Activated T-cell treated with anti-CD3 and anti-CD28 coated beads, Interleukin-2, amount 50 U/mL, for 24 hours (primary cell): ENCODE data around the gene HIP1R.
A peak's percentile ranks its signal among the peaks of the same experiment; 100 is the strongest.

ENCODE experiments used
- DNase-seq: peaks from one replicate; pipeline ENCODE4 v3.0.0-alpha.2; 2020
- H3K27ac Mint-ChIP-seq: 2 replicates; pipeline ENCODE4 v1.8.0; 2020; ENCODE audit warnings: mild to moderate bottlenecking, mixed read lengths
- H3K27me3 Mint-ChIP-seq: 2 replicates; pipeline ENCODE4 v1.8.0; 2020; ENCODE audit warnings: mixed read lengths
- H3K36me3 Mint-ChIP-seq: 2 replicates; pipeline ENCODE4 v1.8.0; 2020; ENCODE audit warnings: low read depth, mixed read lengths
- H3K4me1 Mint-ChIP-seq: 2 replicates; pipeline ENCODE4 v1.8.0; 2020; ENCODE audit warnings: low read depth, mixed read lengths
- H3K4me3 Mint-ChIP-seq: 2 replicates; pipeline ENCODE4 v1.8.0; 2020; ENCODE audit warnings: mild to moderate bottlenecking, moderate library complexity, mixed read lengths
- H3K9me3 Mint-ChIP-seq: 2 replicates; pipeline ENCODE4 v1.8.0; 2020; ENCODE audit warnings: mixed read lengths

HIP1R gene

DNA sequence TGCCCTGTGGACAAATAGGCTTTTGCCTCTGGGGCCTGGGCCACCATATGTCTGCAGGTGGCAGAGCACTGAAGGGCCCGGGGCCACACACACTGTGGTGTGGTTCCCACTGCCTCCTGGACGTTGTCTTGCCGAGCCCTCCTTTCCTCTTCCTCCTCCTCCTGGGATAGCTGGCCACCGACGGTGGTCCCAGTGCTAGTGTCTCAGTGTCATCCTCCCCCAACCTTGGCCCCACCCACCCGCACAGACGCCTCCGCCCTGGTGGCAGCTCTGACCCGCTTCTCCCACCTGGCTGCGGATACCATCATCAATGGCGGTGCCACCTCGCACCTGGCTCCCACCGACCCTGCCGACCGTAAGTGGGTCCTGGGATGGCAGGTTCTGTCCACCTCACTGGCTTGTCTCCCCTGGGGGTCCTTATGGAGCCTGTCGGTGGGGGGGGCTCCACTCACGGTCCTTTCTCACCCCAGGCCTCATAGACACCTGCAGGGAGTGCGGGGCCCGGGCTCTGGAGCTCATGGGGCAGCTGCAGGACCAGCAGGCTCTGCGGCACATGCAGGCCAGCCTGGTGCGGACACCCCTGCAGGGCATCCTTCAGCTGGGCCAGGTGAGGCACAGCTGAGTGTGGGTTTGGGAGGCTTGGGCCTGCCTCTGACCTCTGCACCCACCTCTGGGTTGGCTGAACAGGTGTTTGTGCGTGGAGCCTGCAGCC lies 23.5 kb downstream of the HIP1R start:
- no peak for DNase-seq
- H3K27me3 Mint-ChIP-seq = no peaks in the 10 kb centered on the region
- no peaks in the 10 kb centered on the region for H3K4me1 Mint-ChIP-seq
- peaks cover 64% of the 10 kb centered on the region for H3K36me3 Mint-ChIP-seq
- H3K9me3 Mint-ChIP-seq = no peaks in the 10 kb centered on the region
- H3K4me3 Mint-ChIP-seq = no peak overlapping the region
- H3K27ac Mint-ChIP-seq = no peak overlapping the region

- Mint-ChIP-seq H3K4me1 (no peaks in the 10 kb centered on the region), H3K27ac (no peak overlapping the region), H3K4me3 (no peak overlapping the region), H3K9me3 (no peaks in the 10 kb centered on the region), H3K27me3 (no peaks in the 10 kb centered on the region), H3K36me3 (peaks cover 64% of the 10 kb centered on the region)
- DNase-seq = no peak
Measured at GRCh38 chr12:122859303-122860039, 24.2 kb downstream of the HIP1R start.

DNA sequence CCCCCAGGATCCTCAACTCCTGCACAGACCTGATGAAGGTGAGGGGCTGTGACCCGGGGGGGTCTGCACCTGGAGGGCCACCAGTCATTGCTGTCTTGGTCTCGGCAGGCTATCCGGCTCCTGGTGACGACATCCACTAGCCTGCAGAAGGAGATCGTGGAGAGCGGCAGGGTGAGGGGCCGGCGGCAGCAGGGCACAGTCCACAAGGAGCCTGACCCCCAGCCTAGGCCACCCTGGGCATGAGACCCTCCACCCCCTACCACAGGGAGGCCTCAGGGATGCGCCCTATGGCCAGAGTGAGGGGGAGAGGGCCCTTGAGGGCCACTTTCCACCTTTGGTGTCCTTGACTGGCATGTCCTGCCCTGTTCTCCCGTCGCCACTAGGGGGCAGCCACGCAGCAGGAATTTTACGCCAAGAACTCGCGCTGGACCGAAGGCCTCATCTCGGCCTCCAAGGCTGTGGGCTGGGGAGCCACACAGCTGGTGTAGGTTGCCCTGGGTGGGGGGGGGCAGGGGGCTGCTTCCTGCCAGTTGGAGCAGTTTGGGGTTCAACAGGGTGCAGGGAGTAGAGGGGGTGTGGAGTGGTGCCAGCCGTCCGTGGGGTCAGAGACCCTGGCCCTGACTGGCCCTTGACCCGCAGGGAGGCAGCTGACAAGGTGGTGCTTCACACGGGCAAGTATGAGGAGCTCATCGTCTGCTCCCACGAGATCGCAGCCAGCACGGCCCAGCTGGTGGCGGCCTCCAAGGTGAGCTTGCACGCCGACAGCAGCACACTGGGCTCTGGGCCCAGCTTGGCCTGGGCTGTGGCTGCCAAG lies 25.0 kb downstream of the HIP1R start:
- Mint-ChIP-seq H3K36me3 (peaks cover 69% of the 10 kb centered on the region), H3K4me3 (no peak overlapping the region), H3K27ac (no peak overlapping the region), H3K4me1 (no peaks in the 10 kb centered on the region), H3K9me3 (no peaks in the 10 kb centered on the region), H3K27me3 (no peaks in the 10 kb centered on the region)
- peak; percentile 91 for DNase-seq

DNA sequence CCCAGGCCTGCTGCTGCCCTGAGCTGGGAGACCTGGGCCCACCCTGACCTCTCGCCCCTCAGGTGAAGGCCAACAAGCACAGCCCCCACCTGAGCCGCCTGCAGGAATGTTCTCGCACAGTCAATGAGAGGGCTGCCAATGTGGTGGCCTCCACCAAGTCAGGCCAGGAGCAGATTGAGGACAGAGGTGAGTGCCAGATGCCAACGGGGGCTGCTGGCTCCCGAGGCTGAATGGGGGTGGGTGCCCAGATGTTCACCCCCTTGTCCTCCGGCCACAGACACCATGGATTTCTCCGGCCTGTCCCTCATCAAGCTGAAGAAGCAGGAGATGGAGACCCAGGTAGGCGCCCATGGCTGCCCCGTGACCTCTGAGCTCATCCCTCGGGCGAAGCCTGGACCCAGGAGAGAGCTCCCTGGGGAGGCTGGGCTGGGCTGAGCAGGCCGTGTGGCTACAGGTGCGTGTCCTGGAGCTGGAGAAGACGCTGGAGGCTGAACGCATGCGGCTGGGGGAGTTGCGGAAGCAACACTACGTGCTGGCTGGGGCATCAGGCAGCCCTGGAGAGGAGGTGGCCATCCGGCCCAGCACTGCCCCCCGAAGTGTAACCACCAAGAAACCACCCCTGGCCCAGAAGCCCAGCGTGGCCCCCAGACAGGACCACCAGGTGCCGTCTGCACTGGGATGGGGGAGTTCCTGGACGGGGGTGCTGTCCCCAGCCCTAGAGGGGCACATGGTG lies 25.8 kb downstream of the HIP1R start:
- DNase-seq = no peak
- H3K27ac Mint-ChIP-seq = no peak overlapping the region
- no peaks in the 10 kb centered on the region for H3K9me3 Mint-ChIP-seq
- peaks cover 72% of the 10 kb centered on the region for H3K36me3 Mint-ChIP-seq
- H3K27me3 Mint-ChIP-seq = no peaks in the 10 kb centered on the region
- H3K4me1 Mint-ChIP-seq = no peaks in the 10 kb centered on the region
- H3K4me3 Mint-ChIP-seq = no peak overlapping the region

- Mint-ChIP-seq H3K9me3 (no peaks in the 10 kb centered on the region), H3K27me3 (no peaks in the 10 kb centered on the region), H3K27ac (no peak overlapping the region), H3K4me1 (no peaks in the 10 kb centered on the region), H3K4me3 (no peak overlapping the region), H3K36me3 (peaks cover 73% of the 10 kb centered on the region)
- no peak for DNase-seq
Measured at GRCh38 chr12:122861587-122861970, 26.3 kb downstream of the HIP1R start.

DNA sequence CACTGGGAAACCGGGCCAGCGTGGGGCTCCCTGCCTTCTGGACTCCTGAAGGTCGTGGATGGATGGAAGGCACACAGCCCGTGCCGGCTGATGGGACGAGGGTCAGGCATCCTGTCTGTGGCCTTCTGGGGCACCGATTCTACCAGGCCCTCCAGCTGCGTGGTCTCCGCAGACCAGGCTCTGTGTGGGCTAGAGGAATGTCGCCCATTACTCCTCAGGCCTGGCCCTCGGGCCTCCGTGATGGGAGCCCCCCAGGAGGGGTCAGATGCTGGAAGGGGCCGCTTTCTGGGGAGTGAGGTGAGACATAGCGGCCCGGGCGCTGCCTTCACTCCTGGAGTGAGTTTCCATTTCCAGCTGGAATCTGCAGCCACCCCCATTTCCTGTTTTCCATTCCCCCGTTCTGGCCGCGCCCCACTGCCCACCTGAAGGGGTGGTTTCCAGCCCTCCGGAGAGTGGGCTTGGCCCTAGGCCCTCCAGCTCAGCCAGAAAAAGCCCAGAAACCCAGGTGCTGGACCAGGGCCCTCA lies 26.9 kb downstream of the HIP1R start:
- H3K36me3 Mint-ChIP-seq = peaks cover 74% of the 10 kb centered on the region
- H3K9me3 Mint-ChIP-seq = no peaks in the 10 kb centered on the region
- H3K27ac Mint-ChIP-seq = no peak overlapping the region
- DNase-seq = no peak
- no peak overlapping the region for H3K4me3 Mint-ChIP-seq
- H3K4me1 Mint-ChIP-seq = no peaks in the 10 kb centered on the region
- H3K27me3 Mint-ChIP-seq = no peaks in the 10 kb centered on the region

- Mint-ChIP-seq H3K4me3 (no peak overlapping the region), H3K27ac (peak overlapping the region; percentile 8)
Measured at GRCh38 chr12:122862872-122863701, 27.8 kb downstream of the HIP1R start.

DNA sequence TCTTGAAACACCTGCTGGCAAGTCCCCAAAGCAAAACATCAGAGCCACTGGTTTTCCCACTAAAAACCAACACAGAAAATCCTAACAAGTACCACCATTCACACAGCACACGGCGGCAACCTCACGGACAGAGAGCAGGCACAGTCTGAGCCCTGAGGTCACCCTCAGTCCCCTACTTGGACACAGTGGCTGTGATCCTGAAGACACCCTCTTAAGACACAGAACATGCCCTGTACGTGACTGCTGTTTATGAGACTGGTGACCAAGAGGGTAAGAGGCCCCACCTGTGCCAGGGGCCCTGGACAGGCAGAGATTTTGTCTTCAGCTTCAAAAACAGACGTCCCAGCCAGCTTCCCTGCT lies 29.6 kb downstream of the HIP1R start:
- Mint-ChIP-seq H3K36me3 (peaks cover 84% of the 10 kb centered on the region), H3K27me3 (no peaks in the 10 kb centered on the region), H3K27ac (no peak overlapping the region), H3K4me3 (no peak overlapping the region), H3K4me1 (peaks cover 2% of the 10 kb centered on the region), H3K9me3 (no peaks in the 10 kb centered on the region)
- DNase-seq = no peak

More at GRCh38 chr12:122862872-122863701, 27.8 kb downstream of the HIP1R start:
- Mint-ChIP-seq H3K36me3 (peaks cover 80% of the 10 kb centered on the region), H3K9me3 (no peaks in the 10 kb centered on the region), H3K27me3 (no peaks in the 10 kb centered on the region), H3K4me1 (no peaks in the 10 kb centered on the region)
- no peak for DNase-seq

DNA sequence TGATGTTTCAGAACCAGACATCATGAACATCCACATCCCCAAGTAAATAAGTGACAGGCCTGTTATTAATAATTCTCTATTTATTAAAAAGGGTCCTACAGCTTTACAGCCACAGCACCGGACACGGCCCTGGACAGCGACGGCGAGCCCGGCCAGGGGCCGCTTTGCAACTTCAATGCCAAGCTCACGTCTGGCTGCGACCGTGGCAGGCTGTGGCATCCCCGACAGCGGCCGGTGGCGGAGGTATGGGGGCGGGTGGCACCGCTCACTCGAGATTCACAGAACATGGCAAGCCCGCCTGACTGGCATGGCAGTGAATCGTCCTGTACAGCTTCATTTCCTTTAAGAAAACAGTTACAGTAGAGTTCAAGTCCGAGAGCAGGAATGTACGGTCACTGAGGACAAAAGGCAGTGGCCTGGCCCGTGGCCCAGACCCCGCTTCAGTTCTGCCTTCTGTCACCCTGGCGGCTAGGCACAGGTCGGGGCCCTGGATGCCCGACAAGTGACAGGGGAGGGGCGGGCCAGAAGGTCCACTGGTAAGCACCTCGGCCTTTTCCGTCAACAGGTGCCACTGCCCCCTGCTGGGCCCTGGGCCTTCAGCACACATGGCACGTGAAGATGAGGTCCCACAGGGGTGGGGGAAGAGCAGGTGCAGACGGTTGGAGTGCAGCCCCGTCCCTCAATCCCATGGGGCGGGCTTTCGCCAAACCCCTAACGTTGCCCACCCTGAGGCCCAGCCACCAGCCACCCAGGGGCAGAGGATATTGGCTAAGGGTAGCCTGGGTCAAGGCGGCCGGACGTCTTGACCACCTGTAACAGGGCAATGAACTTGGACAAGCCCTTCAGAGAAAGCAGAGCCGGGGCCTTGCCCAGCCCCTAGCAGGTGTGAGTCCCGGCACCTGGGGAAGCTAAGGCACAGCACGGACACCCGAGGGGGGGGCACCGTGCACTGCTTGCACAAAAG lies 30.3 kb downstream of the HIP1R start:
- DNase-seq = no peak
- H3K4me3 Mint-ChIP-seq = no peak overlapping the region
- peaks cover 2% of the 10 kb centered on the region for H3K4me1 Mint-ChIP-seq
- H3K36me3 Mint-ChIP-seq = peaks cover 84% of the 10 kb centered on the region
- H3K27me3 Mint-ChIP-seq = no peaks in the 10 kb centered on the region
- H3K9me3 Mint-ChIP-seq = no peaks in the 10 kb centered on the region
- no peak overlapping the region for H3K27ac Mint-ChIP-seq

GRCh38 chr12:122866379-122866778 lies 31.1 kb downstream of the HIP1R start:
- Mint-ChIP-seq H3K36me3 (peaks cover 85% of the 10 kb centered on the region), H3K4me3 (no peak overlapping the region), H3K27ac (no peak overlapping the region), H3K27me3 (no peaks in the 10 kb centered on the region), H3K9me3 (no peaks in the 10 kb centered on the region), H3K4me1 (peaks cover 10% of the 10 kb centered on the region)
- no peak for DNase-seq

DNA sequence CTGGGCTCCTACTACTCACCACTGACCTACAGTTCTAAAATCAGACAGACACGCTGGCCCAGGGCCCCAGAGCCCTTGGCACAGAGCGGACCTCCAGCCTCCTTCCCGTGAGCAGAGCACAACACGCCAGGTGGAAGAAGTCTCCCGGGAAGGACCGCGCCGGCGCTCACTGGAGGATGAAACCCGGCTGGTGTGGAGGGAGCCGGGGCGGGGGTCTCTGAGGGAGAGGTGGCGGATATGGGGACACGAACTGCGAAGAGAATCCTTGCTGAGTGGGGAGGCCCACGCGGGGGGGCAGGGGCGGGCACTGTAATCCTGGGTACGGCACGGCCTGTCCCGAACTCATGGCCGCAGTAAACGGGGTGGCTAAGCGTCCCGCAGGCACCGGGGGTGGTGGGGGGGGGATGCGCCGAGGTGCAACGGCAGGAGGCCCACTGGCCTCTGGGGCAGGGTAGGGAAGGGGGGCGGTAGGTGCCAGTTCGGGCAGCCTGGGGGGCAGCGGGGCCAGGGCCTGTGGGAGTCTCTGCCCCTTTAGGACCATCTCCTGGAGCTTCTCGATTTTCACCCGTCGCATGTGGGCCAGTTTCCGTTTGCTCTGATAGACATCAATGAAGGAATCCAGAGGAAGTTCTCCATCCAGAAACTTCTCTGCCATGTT lies 31.8 kb downstream of the HIP1R start:
- no peaks in the 10 kb centered on the region for H3K9me3 Mint-ChIP-seq
- peaks cover 17% of the 10 kb centered on the region for H3K4me1 Mint-ChIP-seq
- H3K27ac Mint-ChIP-seq = no peak overlapping the region
- H3K4me3 Mint-ChIP-seq = no peak overlapping the region
- H3K36me3 Mint-ChIP-seq = peaks cover 80% of the 10 kb centered on the region
- DNase-seq = no peak
- no peaks in the 10 kb centered on the region for H3K27me3 Mint-ChIP-seq

DNA sequence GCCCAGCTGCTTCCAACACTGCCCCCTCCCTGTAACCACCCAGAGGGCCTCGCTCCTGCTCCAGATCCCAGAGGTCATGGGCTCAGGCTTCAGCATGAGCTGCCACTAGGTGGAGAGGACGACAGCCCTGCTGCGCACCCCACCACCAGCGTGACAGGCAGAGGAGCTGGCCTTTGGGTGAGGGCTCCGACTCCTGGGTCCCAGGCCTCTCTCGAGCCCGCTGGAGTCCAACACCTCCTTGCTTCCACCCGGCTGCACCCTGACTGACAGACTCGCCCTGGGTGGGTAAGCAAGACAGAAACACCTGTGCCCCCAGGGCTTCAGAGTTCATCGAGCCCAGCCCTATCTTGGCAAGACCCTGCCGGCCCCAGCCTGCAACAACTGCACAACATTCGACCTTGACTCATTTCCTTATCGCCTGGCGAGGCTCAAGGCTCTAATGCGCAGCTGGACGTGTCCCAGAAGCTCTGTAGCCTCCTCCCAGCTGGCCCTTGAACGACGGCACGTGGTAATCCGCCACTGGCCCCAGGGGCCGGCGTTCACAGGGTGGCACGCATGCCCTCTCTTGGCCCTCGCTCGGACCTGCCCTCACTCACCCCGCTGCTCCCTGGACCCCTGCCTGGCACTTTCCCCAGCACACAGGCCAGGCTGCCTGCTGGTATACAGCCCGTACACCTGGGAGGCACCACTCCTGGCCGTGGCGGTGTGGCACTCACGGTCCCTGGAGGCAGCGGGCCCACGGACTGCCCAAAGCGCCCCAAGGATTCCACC lies 32.6 kb downstream of the HIP1R start:
- Mint-ChIP-seq H3K36me3 (peaks cover 78% of the 10 kb centered on the region), H3K27me3 (no peaks in the 10 kb centered on the region), H3K27ac (no peak overlapping the region), H3K4me3 (no peak overlapping the region), H3K4me1 (peaks cover 25% of the 10 kb centered on the region), H3K9me3 (no peaks in the 10 kb centered on the region)
- no peak for DNase-seq
